ENCODE data around the gene HSPA4L.

The HSPA4L gene

DNA sequence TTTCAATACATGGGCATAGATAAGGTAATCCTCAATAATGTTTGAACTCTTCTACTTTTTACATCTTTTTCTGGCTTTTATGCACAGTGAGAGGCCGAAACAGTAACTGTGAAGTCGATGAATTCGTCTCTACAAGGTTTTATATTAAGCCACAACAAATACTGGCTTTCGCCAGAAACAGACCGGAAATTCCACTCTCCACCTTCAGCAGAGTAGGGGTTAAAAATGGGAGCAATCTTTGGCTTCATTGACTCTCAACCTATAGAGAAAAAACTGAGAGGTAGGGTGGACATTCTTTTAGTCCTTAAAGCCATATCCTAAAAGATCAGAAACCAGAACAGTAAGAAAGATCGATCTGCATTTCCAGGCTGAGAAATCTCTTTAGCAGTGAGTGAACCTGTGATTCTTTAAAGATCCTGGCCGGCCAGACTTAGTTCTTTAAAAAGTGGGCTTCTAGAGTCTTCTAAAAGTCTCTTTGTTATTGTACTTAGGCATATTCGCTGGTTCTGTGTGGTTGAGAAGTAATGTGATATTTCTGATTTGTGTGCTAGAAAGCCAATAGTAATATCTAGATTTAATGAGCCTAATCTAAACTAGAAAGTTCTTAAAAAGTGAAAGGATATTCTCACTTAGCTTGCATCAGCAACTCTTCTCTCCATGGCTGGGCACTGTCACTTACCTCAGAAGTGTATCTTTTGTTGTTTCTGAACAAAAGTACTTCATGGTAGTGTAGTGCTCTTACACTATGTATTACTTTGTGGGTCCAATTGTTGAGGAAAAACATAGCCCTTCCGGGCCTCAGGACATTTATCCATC is 2.0 kb downstream of the HSPA4L start:
- no peak for DNase-seq

DNA sequence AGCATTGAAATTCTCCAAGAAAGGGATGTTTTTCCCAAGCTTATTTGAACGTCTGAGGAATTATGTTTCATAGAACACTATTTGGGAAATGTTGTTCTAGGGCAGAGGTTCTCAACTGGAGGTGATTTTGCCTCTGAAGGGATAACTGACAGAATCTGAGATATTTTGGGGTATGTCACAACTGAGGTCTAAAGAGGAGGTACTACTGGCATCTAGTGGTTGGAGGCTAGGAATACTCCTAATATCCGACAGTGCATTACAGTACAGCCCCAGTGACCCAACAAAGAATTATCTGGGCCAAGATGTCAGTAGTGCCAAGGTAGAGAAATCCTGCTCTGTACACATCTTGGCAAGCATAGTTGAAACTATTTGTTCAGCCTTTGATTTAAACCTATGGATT is 6.4 kb downstream of the HSPA4L start:
- peak; percentile 1 for DNase-seq

- no peak for DNase-seq
Observed at GRCh38 chr4:127791391-127791790, 9.3 kb downstream of the HSPA4L start.

DNA sequence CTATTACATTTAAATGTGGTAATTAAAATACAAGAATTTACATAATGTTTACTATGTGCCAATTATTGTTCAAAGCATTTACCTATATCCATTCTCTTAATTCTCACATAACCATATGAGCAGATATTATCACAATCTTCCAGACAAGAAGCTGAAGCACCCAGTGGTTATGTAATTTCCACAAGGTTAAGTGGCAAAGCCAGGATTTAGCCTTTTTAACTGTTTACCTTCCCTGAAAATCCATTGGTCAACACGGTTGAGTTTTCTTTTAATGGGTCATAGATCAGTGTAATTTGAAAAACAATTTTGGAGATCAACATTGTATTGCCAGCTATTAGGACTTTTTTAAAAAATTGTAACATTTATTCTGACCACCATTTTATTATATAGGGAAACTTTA is 11.4 kb downstream of the HSPA4L start:
- DNase-seq: no peak

- no peak for DNase-seq
Observed at GRCh38 chr4:127799711-127800110, 17.6 kb downstream of the HSPA4L start.

DNA sequence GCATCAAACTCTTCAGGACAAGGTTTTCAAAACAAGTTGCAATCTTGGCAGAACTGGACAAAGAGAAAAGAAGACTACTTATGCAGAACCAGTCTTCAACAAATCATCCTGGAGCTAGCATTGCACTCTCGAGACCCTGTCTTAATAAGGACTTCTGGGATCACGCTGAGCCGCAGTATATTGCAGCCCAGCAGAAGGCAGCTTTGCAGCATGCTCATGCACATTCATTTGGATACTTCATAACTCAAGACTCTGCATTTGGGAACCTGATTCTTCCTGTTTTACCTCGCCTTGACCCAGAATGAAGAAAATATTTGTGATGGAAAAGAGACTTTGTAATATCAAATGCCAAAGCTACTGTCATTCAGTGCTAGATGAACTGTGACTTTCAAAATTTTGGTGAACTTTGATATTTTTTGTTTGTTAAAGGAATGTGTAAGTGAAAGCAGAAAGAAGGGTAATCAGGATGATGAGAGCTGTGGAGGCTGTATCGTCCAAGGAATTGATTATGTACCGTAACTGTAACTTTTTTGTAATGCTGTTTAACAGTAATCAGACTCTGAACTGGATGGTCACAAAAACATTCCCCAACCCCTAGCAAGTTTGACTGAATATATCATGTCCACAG is 27.2 kb downstream of the HSPA4L start:
- DNase-seq: peak; percentile 3

- no peak for DNase-seq
Observed at GRCh38 chr4:127810551-127810950, 28.4 kb downstream of the HSPA4L start.

DNA sequence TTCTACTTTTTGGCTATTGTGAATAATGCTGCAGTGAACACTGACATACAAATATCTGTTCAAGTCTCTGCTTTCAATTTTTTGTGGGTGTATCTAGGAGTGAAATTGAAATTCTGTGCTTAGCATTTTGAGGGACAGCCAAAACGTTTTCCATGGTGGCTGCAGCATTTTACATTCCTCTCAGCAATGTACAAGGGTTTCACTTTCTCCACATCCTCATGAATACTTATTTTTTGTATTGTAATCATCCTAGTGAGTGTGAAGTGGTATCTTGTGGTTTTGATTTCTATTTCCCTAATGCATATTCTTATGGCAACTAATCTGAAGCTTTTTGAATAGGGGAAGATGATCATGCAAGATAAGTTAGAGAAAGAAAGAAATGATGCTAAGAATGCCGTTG is 40.3 kb downstream of the HSPA4L start:
- no peak for DNase-seq

DNA sequence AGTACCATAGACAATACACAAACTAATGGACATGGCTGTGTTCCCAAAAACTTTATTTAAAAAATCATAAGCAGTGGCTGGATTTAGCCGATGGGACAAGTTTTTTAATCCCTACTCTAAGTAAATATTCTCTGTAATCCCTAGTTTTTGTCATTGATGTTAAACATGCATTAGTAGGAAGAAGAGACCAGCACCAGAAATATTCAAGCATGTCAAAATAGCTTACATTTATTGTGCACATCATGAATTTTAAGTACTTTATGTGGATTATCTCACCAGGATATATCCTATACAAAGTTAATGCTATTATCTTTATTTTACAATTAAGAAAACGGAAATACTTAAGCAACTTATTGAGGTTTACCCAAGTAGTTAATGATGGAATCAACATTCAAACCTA is 46.0 kb downstream of the HSPA4L start:
- no peak for DNase-seq

DNA sequence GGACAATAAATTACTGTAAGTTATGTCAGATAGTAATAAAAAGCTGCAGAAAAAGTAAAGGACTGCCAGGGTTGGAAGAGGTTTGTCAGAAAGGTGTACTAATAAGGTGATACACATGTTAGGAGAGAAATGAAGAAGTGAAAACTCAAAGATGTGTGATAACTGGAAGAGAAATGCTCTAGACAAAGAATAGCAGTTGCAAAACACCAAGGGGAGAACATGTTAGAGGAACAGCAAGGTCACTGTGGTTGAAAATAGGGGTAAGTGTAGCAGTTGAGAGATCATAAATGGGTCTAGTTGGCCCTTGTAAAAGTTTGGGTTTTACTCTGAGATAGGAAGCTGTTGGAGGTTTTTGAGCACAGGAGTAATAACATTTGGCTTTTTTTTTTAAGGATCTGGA is 46.9 kb downstream of the HSPA4L start:
- DNase-seq: no peak

GRCh38 chr4:127832585-127832984 is 50.5 kb downstream of the HSPA4L start:
- no peak for DNase-seq

DNA sequence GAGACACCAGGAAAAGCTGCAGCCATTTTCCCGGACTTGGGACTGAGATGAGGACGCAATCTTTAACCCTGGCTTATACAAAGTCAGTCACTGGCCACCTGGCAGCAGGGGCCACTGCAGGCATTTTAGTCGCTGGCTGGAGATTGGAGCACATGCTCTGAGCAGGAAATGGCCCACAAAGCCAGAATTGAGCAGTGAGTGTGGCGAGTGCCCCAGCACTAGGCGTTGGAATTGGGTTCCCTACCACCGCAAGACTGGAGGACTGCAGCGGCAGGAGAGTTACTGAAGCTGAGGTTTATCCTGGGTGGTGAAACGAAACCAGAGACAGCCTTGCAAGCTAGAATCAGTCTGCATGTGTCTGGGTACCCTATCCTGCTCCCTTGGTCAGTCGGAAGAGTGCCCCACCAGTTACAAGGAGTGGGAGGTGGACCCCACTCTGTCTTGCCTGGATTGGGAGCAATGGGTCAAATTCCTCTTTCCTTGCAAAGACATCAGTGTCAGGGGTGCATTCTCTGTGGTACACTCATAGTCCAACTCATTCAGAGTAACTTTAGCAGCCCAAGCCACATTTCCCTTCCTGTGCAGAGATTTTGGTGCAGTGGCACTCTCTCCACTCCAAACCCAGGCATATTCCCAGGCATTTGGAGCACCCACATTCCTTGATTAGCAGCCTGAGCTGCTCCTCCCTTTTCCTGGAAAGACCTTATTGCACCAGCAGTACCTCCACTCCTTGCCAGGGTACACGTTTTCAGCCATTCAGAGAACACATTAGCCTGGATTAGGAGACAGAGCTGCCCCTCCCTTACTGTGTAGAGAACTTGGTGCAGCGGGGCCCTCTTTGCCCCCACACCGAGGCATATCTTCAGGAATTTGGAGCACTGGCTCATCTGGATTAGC is 61.8 kb downstream of the HSPA4L start:
- DNase-seq: no peak

GRCh38 chr4:127844601-127845116 is 62.5 kb downstream of the HSPA4L start:
- DNase-seq: no peak

DNA sequence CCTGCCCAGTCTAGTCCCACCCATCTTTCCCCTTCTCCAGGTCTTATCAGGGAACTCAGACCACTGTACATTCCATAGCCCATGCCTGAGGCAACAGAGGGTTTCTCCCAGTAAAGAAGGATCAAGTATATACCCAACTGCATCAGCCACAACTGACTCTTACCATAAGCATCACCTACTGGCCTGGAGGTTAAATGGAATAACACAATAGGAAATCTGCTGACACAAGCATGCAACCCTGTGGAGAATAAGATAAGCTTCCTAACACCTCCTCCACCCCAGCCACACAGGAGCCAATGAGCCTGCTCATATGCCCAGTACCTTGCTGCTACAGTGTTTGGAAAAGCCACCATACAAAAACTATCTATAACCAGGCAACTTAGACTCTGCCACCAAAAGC is 63.9 kb downstream of the HSPA4L start:
- no peak for DNase-seq

- DNase-seq: no peak
Observed at GRCh38 chr4:127846765-127847164, 64.6 kb downstream of the HSPA4L start.

DNA sequence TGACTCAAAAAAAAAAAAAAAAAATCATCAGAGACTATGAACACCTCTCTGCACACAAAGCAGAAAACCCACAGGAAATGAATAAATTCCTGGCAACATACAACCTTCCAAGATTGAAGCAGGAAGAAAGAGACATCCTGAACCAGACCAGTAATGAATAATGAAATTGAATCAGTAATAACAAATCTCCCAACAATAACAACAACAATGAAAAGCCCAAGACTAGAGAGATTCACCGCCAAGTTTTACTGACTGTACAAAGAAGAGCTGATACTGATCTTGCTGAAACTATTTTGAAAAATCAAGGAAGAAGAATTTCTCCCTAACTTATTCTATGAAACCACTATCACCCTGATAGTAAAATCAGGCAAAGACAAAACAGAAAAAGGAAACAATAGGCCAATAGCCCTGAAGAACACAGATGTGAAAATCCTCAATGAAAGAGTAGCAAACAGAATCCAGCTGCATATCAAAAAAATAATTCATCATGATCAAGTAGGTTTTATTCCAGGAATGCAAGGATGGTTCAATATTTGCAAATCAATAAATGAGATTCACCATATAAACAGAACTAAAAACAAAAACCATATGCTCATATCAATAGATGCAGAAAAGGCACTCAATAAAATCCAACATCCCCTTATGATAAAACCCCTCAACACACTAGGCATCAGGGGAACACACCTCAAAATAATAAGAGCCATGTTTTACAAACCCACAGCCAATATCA is 67.5 kb downstream of the HSPA4L start:
- no peak for DNase-seq

DNA sequence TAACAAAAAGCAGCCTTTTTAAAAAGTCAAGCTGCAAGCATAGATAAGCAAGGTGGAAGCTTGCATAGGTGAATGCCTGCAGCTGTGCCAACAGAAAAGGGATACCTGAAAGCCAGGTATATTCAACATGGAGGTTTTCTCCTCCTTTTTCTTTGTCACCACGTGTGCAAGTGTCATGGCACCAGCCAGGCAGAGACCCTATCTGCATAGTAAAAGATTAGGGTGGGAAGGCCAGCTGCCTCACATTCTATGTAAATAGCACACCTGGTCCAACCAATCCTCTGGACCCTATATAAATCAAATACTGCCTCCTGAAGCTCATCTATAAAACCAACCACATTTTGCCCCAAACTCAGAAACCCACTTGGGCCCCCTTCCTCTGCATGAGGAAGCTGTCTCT is 70.5 kb downstream of the HSPA4L start:
- DNase-seq: no peak

DNA sequence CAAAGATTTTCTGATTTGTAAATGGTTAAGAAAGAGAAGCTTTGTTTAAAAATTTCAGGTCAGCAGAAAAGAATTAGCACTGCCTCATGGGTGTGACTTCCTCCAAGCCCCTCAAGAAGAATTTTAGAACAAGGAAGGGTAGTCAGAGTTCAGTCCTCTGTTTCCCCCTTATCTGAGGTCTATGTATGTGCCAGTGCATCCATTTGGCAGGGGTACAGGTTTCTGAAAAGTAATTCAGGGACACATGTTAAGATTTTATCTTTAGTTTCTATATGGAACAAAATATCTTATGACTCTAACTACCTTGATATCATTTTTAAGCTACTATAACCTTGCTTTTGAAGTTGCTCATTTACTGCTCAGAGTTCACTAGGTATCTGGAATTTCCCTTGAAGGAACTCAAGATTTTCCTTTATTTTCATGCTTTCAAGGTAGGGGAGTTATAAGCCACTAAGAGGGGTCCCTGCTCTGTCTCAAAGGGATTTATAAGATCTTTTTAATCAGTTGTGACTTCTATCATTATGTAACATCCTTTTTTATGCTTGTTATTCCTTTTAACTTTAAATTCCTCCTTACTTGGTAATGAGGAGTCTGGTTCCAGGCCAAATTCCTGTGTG is 74.2 kb downstream of the HSPA4L start:
- no peak for DNase-seq

- DNase-seq: peak; percentile 89
Observed at GRCh38 chr4:127856813-127857447, 74.8 kb downstream of the HSPA4L start.

GRCh38 chr4:127857641-127858040 is 75.5 kb downstream of the HSPA4L start:
- no peak for DNase-seq

DNA sequence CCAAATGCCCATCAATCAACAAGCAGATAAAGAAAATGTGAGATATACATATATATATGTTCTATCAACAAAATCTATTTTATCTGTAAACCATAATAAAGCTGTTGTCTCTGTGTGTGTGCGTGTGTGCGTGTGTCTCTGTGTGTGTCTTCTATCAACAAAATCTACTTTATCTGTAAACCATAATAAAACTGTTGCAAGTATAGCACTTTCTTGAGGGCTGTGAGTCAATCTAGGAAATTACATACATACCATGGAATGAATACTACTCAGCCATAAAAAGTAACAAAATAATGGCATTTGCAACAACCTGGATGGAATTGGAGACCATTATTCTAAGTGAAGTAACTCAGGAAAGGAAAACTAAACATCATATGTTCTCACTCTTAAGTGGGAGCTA is 86.1 kb downstream of the HSPA4L start:
- DNase-seq: peak; percentile 19

DNA sequence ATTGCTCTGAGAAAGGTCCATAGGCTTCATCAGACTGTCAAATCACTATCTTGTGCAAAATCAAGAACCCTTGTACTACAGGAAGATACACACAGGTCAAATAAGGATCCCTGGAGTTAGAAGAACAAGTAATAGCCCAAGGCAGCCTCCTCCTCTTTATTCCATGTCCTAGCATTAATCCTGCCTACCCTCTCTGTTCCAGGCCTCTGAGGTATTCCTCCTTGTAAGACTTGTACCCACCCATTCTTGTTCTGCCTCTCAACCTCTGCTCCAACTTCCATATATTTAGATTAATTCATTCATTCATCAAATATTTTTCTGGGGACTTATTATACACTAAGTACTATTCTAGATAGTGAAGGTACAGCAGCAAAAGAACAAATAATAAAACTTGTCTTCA is 88.2 kb downstream of the HSPA4L start:
- no peak for DNase-seq
